ENCODE data around the gene DAB2IP.

Gene DAB2IP

GRCh38 chr9:121744687-121745395, 93.4 kb downstream of the DAB2IP start:
- DNase-seq (ENCODE audit: low spot score) = no peak

- DNase-seq (ENCODE audit: low spot score) = no peak
These were observed 93.9 kb downstream of the DAB2IP start for GRCh38 chr9:121745396-121745695.

- no peak for DNase-seq (ENCODE audit: low spot score)
These were observed 95.0 kb downstream of the DAB2IP start for GRCh38 chr9:121746411-121746810.

- no peak for DNase-seq (ENCODE audit: low spot score)
These were observed 95.4 kb downstream of the DAB2IP start for GRCh38 chr9:121746866-121747265.

GRCh38 chr9:121748074-121748473, 96.6 kb downstream of the DAB2IP start:
- DNase-seq (ENCODE audit: low spot score) = no peak

GRCh38 chr9:121748727-121749423, 97.4 kb downstream of the DAB2IP start:
- DNase-seq (ENCODE audit: low spot score) = no peak

GRCh38 chr9:121749614-121750013, 98.2 kb downstream of the DAB2IP start:
- no peak for DNase-seq (ENCODE audit: low spot score)

GRCh38 chr9:121750259-121750714, 98.9 kb downstream of the DAB2IP start:
- no peak for DNase-seq (ENCODE audit: low spot score)

- DNase-seq (ENCODE audit: low spot score) = peak; percentile 94
These were observed 99.5 kb downstream of the DAB2IP start for GRCh38 chr9:121750715-121751623.

GRCh38 chr9:121751686-121752445, 100.4 kb downstream of the DAB2IP start:
- no peak for DNase-seq (ENCODE audit: low spot score)

- DNase-seq (ENCODE audit: low spot score) = no peak
These were observed 101.5 kb downstream of the DAB2IP start for GRCh38 chr9:121752929-121753328.

- DNase-seq (ENCODE audit: low spot score) = no peak
These were observed 102.6 kb downstream of the DAB2IP start for GRCh38 chr9:121753802-121754654.

- no peak for DNase-seq (ENCODE audit: low spot score)
These were observed 103.4 kb downstream of the DAB2IP start for GRCh38 chr9:121754655-121755436.

- DNase-seq (ENCODE audit: low spot score) = no peak
These were observed 104.1 kb downstream of the DAB2IP start for GRCh38 chr9:121755581-121755980.

- peak; percentile 56 for DNase-seq (ENCODE audit: low spot score)
These were observed 105.2 kb downstream of the DAB2IP start for GRCh38 chr9:121756474-121757280.

- no peak for DNase-seq (ENCODE audit: low spot score)
These were observed 105.8 kb downstream of the DAB2IP start for GRCh38 chr9:121757281-121757585.

GRCh38 chr9:121758693-121759092, 107.3 kb downstream of the DAB2IP start:
- no peak for DNase-seq (ENCODE audit: low spot score)

GRCh38 chr9:121759996-121760395, 108.6 kb downstream of the DAB2IP start:
- DNase-seq (ENCODE audit: low spot score) = no peak

- DNase-seq (ENCODE audit: low spot score) = no peak
These were observed 109.1 kb downstream of the DAB2IP start for GRCh38 chr9:121760571-121760970.
